Central memory CD8-positive, alpha-beta T cell (primary cell): ENCODE data around the gene GPM6B.

Experiments used
- ATAC-seq: fragments of 150-1000 bp; cut with Tn5 transposase; replicated peaks from 2 replicates; pipeline ENCODE4 v1.10.0; 2022; ENCODE audit warnings: mild to moderate bottlenecking, moderate FRiP score, moderate number of reproducible peaks; ENCODE audit not compliant: poor library complexity, severe bottlenecking; ENCODE audit errors: extremely low read depth
- DNase-seq, 2 donors: peaks; one replicate each; pipeline ENCODE4 v3.0.0; 2021; ENCODE audit warnings: low spot score in 2 of 2
- H3K27ac Mint-ChIP-seq: one replicate; pipeline ENCODE4 v1.8.0; 2022; ENCODE audit warnings: low read depth, mild to moderate bottlenecking, moderate library complexity, mixed read lengths
- H3K27me3 Mint-ChIP-seq: one replicate; pipeline ENCODE4 v1.8.0; 2022; ENCODE audit warnings: mixed read lengths
- H3K36me3 Mint-ChIP-seq: one replicate; pipeline ENCODE4 v1.8.0; 2022; ENCODE audit warnings: mild to moderate bottlenecking, moderate library complexity, mixed read lengths; ENCODE audit not compliant: insufficient read depth
- H3K4me1 Mint-ChIP-seq: one replicate; pipeline ENCODE4 v1.8.0; 2022; ENCODE audit warnings: mixed read lengths
- H3K4me3 Mint-ChIP-seq: one replicate; pipeline ENCODE4 v1.8.0; 2022; ENCODE audit warnings: mild to moderate bottlenecking, moderate library complexity, mixed read lengths
- H3K9me3 Mint-ChIP-seq: one replicate; pipeline ENCODE4 v1.8.0; 2022; ENCODE audit warnings: mixed read lengths

GPM6B gene

DNA sequence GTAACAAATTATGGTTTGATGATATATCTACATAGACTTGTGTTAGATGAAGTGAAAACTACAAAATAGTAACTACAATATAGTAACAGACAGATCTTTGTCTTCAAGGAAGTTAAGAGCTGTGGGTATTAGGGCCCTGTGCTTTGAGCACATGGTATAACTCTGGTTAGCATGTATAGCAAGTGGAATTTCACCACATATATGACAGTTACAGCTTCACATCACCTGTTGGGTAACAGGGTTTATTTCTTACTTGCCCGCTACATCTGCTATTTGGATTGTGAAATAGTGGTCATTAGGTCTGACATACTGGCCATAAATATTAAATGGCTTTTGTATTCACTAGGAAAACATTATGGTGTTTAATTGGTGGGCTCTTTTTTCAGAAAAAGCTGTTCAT, 62.1 kb downstream of the GPM6B start:
- Mint-ChIP-seq H3K4me1 (peaks cover 13% of the 10 kb centered on the region), H3K36me3 (peaks cover 53% of the 10 kb centered on the region)

DNA sequence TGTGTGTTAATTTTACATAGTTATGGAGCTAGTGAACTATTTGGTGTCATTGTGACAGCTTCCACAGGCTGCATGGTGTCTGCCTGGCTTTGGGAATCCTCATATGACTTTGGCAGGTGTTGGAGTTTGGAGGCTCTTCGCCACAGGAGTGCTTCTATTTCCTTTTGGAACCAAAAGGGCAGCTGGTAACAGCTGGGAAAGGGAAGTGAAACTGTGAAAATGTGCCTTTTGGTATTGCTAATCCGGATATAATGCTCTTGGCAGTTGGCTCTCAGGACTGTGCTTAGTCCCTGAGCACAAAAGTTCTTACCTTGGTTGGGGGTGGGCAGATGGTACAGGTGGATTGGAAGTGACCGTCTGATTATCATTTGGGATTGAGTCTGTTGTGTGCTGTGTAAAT, 64.2 kb downstream of the GPM6B start:
- Mint-ChIP-seq H3K4me3 (no peak overlapping the region), H3K27ac (peak overlapping the region; percentile 69), H3K36me3 (peaks cover 43% of the 10 kb centered on the region), H3K9me3 (no peaks in the 10 kb centered on the region), H3K27me3 (no peaks in the 10 kb centered on the region), H3K4me1 (peaks cover 15% of the 10 kb centered on the region)
- DNase-seq (no peak), ATAC-seq (no peak)

More for the DNA sequence above, 62.1 kb downstream of the GPM6B start:
- DNase-seq (no peak), ATAC-seq (no peak)
- Mint-ChIP-seq H3K9me3 (no peaks in the 10 kb centered on the region), H3K27ac (peak overlapping the region; percentile 49), H3K27me3 (no peaks in the 10 kb centered on the region), H3K4me3 (no peak overlapping the region)

DNA sequence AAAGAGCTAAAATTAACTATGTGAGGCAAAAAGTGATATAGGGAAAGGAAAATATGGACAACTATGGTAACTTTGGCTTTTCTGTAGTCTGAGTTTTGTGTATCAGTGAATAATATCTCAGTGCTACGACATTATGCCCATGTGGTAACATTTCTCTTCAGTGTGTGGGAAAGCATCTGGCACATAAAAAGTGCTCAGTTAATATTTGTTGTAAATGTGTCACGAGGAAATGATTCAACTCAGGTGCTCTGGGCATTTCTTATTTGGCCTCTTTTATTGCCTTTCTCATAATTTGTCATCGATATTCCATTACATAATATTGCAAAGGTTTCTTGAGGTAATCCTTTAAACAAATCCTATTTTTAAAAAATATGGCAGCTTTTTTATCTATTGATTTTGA, 64.8 kb downstream of the GPM6B start:
- Mint-ChIP-seq H3K27ac (peak overlapping the region; percentile 69), H3K27me3 (no peaks in the 10 kb centered on the region)

DNA sequence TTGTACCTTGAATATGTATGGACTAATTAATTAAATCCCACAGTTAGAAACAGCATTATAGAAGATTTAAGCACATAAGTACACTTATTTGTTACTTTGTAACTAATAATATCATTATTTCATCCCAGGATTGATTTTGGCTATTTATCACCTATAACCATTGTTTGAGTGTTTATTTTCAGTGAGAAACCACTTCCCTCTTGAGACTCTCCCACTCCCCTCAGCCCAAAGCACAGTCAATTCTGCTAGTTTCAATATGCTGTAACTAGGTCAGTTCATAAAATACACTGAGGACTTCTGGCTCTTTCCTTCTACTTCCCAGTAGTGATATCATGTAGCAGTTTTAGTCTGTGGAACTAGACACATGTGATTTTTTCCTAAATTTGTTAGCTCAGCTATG, 66.1 kb downstream of the GPM6B start:
- peak overlapping the region; percentile 59 for H3K27ac Mint-ChIP-seq
- H3K36me3 Mint-ChIP-seq: peaks cover 48% of the 10 kb centered on the region
- peaks cover 22% of the 10 kb centered on the region for H3K4me1 Mint-ChIP-seq
- H3K27me3 Mint-ChIP-seq: no peaks in the 10 kb centered on the region
- ATAC-seq (no peak), DNase-seq (no peak)
- no peak overlapping the region for H3K4me3 Mint-ChIP-seq
- no peaks in the 10 kb centered on the region for H3K9me3 Mint-ChIP-seq

More for the DNA sequence above, 64.8 kb downstream of the GPM6B start:
- peaks cover 20% of the 10 kb centered on the region for H3K4me1 Mint-ChIP-seq
- no peaks in the 10 kb centered on the region for H3K9me3 Mint-ChIP-seq
- ATAC-seq (no peak), DNase-seq (no peak)
- H3K4me3 Mint-ChIP-seq: no peak overlapping the region
- H3K36me3 Mint-ChIP-seq: peaks cover 45% of the 10 kb centered on the region

DNA sequence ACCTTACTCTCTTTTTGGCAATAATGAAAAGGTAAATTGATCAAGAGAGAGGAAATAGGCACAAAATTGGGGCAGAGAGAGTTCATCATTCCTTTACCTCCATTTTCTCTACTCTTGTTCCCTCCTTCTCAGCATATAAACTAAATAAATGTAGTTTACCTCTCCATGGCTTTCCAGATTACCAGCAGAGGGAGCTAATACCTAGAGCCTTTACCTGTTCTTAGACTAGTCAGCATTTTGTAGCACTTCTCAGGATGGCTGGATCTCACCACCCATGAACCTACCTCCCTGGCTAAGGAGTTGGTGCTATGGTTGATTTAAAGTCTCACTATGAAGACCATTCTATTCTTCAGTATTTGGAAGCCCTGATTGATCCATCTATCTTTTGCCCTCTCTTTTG, 66.7 kb downstream of the GPM6B start:
- Mint-ChIP-seq H3K27me3 (no peaks in the 10 kb centered on the region), H3K9me3 (no peaks in the 10 kb centered on the region), H3K4me3 (no peak overlapping the region), H3K27ac (peak overlapping the region; percentile 59), H3K4me1 (peaks cover 22% of the 10 kb centered on the region), H3K36me3 (peaks cover 52% of the 10 kb centered on the region)
- no peak for DNase-seq
- ATAC-seq: peak; percentile 56

DNA sequence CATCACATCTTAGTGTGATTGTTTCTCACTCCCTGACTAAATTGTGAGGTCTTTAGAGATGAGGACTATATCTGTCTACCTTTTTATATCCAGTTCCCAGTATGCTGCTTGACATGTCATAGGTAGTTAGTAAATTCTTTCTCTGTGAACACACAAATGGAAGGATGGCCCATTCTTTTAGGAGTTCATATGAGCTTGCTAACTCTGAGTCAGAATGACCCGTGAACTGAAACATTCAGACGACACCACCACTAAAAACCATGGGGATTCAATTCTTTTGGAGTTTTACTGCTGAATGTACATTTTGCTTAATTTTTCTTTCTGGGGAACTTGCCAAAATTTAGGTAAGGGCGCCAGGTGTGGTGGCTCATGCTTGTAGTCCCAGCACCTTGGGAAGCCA, 68.4 kb downstream of the GPM6B start:
- no peak overlapping the region for H3K27ac Mint-ChIP-seq
- DNase-seq: no peak

DNA sequence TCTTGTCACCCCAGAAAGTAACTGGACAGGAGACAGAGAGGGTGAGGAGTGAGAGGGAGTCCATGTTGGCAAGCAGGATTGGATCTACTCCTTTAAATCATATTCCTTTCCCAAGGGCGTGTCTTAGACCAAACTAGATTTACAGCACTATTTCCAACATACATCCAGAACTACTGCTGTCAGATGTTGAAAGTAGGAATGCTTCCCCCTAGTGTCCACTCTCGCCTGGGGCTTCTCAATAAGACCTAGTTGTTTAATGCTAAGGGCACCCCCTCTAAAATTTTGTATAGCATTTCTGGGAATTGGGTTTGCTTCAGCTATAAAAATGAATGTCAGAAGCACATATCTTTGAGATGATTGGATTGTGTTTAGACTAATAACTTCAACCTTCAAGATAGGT, 69.1 kb downstream of the GPM6B start:
- DNase-seq (peak in 1 of 2 donors; percentile 11), ATAC-seq (no peak)
- H3K4me1 Mint-ChIP-seq: peaks cover 24% of the 10 kb centered on the region
- no peaks in the 10 kb centered on the region for H3K27me3 Mint-ChIP-seq
- H3K36me3 Mint-ChIP-seq: peaks cover 49% of the 10 kb centered on the region
- H3K27ac Mint-ChIP-seq: no peak overlapping the region
- no peaks in the 10 kb centered on the region for H3K9me3 Mint-ChIP-seq
- no peak overlapping the region for H3K4me3 Mint-ChIP-seq

More for the DNA sequence above, 68.4 kb downstream of the GPM6B start:
- no peak for ATAC-seq
- peaks cover 53% of the 10 kb centered on the region for H3K36me3 Mint-ChIP-seq
- peaks cover 28% of the 10 kb centered on the region for H3K4me1 Mint-ChIP-seq
- no peaks in the 10 kb centered on the region for H3K27me3 Mint-ChIP-seq
- no peak overlapping the region for H3K4me3 Mint-ChIP-seq
- no peaks in the 10 kb centered on the region for H3K9me3 Mint-ChIP-seq

DNA sequence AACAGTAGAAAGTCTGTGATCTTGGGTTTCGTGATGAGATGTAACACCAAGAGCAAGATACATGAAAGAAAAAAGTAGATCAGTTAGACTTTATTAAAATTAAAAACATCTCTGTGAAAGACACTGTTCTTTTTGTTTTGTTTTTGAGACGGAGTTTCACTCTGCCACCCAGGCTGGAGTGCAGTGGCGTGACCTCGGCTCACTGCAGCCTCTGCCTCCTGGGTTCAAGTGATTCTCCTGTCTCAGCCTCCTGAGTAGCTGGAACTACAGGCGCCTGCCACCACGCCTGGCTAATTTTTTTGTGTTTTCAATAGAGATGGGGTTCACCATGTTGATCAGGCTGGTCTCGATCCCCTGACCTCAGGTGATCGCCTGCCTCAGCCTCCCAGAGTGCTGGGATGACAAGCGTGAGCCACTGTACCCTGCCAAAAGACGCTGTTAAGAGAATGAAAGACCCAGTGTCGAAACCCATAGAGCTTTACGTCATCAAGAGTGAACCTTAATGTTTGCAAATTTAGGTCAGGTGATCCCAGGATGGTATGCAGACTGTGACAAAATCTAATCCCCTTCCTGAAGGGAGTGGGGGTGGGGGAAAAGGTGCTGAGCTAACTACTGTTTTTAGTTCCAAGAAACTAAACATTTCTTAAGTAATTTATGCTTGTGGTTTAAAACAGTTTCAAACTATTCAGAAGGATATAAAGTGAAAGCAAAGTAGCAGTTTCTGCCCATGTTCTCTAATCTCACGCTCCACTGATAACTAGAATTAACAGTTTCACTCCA, 74.3 kb downstream of the GPM6B start:
- Mint-ChIP-seq H3K4me3 (peak overlapping the region; percentile 69), H3K27ac (peak overlapping the region; percentile 96), H3K9me3 (no peaks in the 10 kb centered on the region), H3K36me3 (peaks cover 42% of the 10 kb centered on the region), H3K4me1 (peaks cover 26% of the 10 kb centered on the region), H3K27me3 (no peaks in the 10 kb centered on the region)
- peak in 1 of 2 donors; percentile 25 for DNase-seq
- peak; percentile 91 for ATAC-seq

DNA sequence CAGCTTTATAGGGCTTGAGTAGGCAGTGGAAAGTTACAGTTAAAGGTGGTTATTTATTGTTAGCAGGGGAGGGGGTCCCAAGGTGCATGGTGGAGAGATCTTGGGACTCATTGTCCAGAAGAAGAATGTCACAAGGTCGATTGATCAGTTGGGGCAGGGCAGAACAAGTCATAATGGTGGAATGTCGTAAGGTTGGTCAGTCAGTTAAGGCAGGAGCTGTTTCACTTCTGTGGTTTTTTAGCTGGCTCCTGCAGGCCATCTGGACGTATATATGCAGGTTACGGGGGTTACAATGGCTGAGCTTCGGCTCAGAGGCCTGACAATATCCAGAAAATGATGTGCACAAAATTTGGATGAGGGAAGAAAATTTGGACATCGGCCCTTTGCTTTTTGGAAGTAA, 75.2 kb downstream of the GPM6B start:
- DNase-seq (no peak), ATAC-seq (no peak)
- peak overlapping the region; percentile 69 for H3K4me3 Mint-ChIP-seq
- peaks cover 19% of the 10 kb centered on the region for H3K4me1 Mint-ChIP-seq
- peaks cover 37% of the 10 kb centered on the region for H3K36me3 Mint-ChIP-seq
- H3K27me3 Mint-ChIP-seq: no peaks in the 10 kb centered on the region
- peak overlapping the region; percentile 96 for H3K27ac Mint-ChIP-seq
- H3K9me3 Mint-ChIP-seq: no peaks in the 10 kb centered on the region

DNA sequence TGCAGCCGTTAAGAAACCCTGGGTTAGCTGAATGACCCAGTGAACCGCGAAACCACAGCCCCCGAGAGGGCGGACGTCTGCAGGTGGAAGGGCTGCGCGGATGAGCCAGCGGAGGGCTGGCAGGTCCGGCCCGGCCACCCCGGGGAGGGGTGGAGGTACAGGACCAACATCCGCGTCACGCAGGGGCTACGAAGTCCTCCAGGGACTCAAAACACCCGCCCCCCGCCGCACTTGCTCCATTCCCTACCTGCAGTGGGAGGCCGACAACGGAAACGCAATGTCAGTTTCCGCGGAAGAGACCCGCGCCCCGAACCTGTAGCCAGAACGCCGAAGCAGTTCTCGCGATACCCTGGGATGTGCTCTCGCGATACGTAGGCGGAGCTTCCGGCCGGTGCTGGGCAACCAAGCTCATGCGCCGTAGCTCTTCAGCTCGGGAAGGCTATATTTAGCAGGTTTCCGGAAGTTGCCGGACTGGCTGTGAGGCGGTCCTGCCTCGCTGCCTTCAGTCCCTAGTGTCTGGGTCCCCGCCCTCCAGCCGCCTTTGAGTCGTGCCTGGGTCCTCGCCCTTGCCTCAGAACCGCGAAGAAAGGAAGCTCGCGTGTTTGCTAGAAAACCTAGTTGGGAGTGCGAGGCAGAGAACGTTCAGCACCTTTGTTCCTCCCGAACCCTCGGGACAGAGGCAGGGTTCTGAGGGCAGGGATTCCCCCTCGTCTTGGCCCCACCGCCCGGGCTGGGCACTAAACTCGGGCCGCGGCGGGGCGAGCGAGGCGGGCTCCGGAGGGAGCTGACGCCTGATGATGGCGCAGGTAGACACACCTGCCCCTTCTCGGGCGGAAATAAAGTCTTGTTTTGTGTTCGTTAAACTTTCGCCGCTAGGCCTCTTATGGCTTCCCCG, 82.4 kb downstream of the GPM6B start, which contains the start of the genes OFD1 and TRAPPC2:
TSS of gene OFD1 (plus strand) at position 471 of the 895 bp plus-strand sequence. CDS start at position 795, 324 bp downstream.
TSS of gene TRAPPC2 (minus strand) at position 343 of the 895 bp plus-strand sequence. CDS start 14,657 bp downstream, outside the sequence.
- Mint-ChIP-seq H3K4me3 (peak within 1 kb of the TSS; percentile 97), H3K27ac (peak within 1 kb of the TSS; percentile 89), H3K36me3 (peaks cover 27% of the 10 kb centered on the region), H3K9me3 (no peaks in the 10 kb centered on the region), H3K4me1 (peaks cover 22% of the 10 kb centered on the region), H3K27me3 (no peaks in the 10 kb centered on the region)
- ATAC-seq (peak; percentile 88), DNase-seq (peak; percentile 68 to 82)

DNA sequence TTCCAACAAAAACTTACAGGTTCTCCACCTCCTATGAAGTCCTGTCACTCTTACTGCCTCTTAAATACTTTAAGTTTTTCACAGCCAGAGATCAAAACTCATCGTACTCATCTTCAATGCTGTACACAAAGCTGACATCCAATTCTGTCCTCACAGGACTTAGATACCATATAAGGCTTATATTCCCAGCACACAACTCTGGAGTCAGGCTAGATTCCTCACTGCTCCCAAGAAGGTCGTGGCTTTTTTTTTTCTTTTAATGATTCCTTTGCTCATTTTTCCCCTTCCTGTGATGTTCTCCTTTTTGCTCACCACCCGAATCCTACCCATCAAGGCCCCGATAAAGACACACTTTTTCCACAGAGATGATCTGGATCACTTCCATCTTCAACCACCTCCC, 83.4 kb downstream of the GPM6B start:
- Mint-ChIP-seq H3K36me3 (peaks cover 27% of the 10 kb centered on the region), H3K4me1 (peaks cover 26% of the 10 kb centered on the region), H3K27me3 (no peaks in the 10 kb centered on the region), H3K27ac (peak overlapping the region; percentile 89), H3K4me3 (peak overlapping the region; percentile 97), H3K9me3 (no peaks in the 10 kb centered on the region)
- no peak for DNase-seq
- ATAC-seq: no peak

DNA sequence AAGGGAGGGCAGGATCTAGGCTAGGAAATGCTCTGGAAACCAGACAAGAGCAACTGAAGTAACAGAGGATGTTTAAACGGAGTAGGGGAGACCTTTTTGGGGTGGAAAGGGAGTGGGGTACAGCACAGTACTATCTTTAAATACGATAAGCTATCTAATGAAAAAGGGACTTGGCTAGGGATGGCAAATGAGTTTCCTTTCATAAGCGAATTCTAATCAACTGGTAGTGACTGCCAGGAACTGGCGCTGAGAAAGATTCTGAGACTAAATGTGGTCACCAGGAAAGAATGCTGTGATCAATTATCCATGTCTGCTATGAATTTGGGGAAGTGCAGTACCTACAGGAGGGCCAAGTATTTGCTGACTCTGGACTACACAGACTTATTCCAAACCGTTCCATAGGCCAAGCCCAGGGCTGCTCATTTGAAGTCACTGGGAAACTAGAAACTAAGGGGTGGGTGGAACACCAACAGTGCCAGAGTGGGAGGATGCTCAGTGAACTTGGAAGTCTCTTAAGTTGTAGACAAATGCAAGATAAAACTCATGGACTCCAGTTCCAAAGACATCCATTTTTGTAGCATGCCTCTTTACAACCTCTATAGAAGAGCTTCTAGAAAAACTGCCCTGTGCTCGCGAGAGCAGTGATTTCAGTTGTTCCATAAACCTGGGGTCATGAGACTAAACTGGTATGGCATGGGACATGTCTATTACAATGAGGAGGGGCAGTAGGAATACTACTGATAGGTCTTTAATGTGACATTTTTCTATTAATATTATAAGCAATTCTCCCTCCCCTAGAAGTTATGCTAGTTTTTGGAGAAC, 84.4 kb downstream of the GPM6B start:
- H3K27ac Mint-ChIP-seq: peak overlapping the region; percentile 36
- ATAC-seq: no peak
- H3K9me3 Mint-ChIP-seq: no peaks in the 10 kb centered on the region
- DNase-seq: no peak
- peak overlapping the region; percentile 97 for H3K4me3 Mint-ChIP-seq
- H3K36me3 Mint-ChIP-seq: peaks cover 27% of the 10 kb centered on the region
- H3K4me1 Mint-ChIP-seq: peaks cover 33% of the 10 kb centered on the region
- H3K27me3 Mint-ChIP-seq: no peaks in the 10 kb centered on the region
